AG04449 (cell line): Measurements from ENCODE around the gene AXIN1.

Experiments
- CTCF ChIA-PET: fragments of 350-600 bp; formaldehyde crosslinking; extraction: SDS; loops from one replicate; lab custom pipeline; 2021; ENCODE audit warnings: antibody characterized with exemption; lab: Yijun Ruan, JAX
- POLR2A ChIA-PET: fragments of 400-600, 350-600 bp; formaldehyde crosslinking; extraction: SDS; loops from one replicate; lab custom pipeline; 2020; ENCODE audit warnings: antibody characterized with exemption, inconsistent platforms; lab: Yijun Ruan, JAX
- DNase-seq: peaks from one replicate; pipeline ENCODE4 v3.0.0-alpha.2; 2010; ENCODE audit warnings: low read depth, low spot score
- H3K4me3 ChIP-seq: 2 replicates; pipeline ENCODE4 v1.5.1; 2011; ENCODE audit warnings: low read depth, mild to moderate bottlenecking, control low read depth, low read length
- CTCF ChIP-seq: IDR thresholded peaks from one replicate; pipeline ENCODE4 v1.5.1; 2011; ENCODE audit warnings: mild to moderate bottlenecking, moderate library complexity, low read length, control low read depth, inconsistent platforms; ENCODE audit not compliant: insufficient read depth; ENCODE audit errors: missing control alignments

Gene AXIN1

GRCh38 chr16:352547-353403 is at the start of gene AXIN1:
Gene AXIN1 (minus strand): TSS chr16:352723. CDS start chr16:347025, 5,698 bp downstream.
- peak within 1 kb of the TSS; percentile 73 for H3K4me3 ChIP-seq
- CTCF ChIA-PET = interaction anchor here (0.6 to 1.8 kb wide), 12 partner anchors 10 to 280 kb away, joined by 3 to 14 read pairs (median 3); partner anchors contain the start of genes LUC7L and RHBDF1
- POLR2A ChIA-PET = no interaction called here
- peak; percentile 52 for TF ChIP-seq CTCF
- DNase-seq = no peak

GRCh38 chr16:401468-402348 is 49.2 kb upstream of the AXIN1 start, which contains the start of gene DECR2:
Gene DECR2 (plus strand): TSS chr16:401885. CDS start chr16:401964, 79 bp downstream.
- ChIA-PET CTCF (interaction anchor here (1.0 to 1.8 kb wide), 2 partner anchors 13 to 22 kb away, joined by 4 to 5 read pairs; no protein-coding TSS in a partner anchor), POLR2A (interaction anchor here (0.8 to 1.5 kb wide), 3 partner anchors 19 to 126 kb away, joined by 3 to 6 read pairs (median 3); partner anchors contain the start of genes CAPN15 and MRPL28)
- DNase-seq = no peak
- peak; percentile 71 for TF ChIP-seq CTCF
- peak within 1 kb of the TSS; percentile 81 for H3K4me3 ChIP-seq

GRCh38 chr16:400061-400591 is 47.6 kb upstream of the AXIN1 start:
- TF ChIP-seq CTCF = no peak

GRCh38 chr16:399340-400019 is 47.0 kb upstream of the AXIN1 start:
- ChIA-PET POLR2A (no interaction called here), CTCF (no interaction called here)

More at GRCh38 chr16:400061-400591, 47.6 kb upstream of the AXIN1 start:
- H3K4me3 ChIP-seq = peak overlapping the region; percentile 76
- DNase-seq = no peak
- ChIA-PET POLR2A (no interaction called here), CTCF (interaction anchor here (0.6 kb wide), 1 partner anchor 8 kb away, joined by 3 read pairs; no protein-coding TSS in a partner anchor)

More at GRCh38 chr16:399340-400019, 47.0 kb upstream of the AXIN1 start:
- DNase-seq = no peak
- TF ChIP-seq CTCF = no peak
- H3K4me3 ChIP-seq = no peak overlapping the region
